HG03103 (cell line): ENCODE measurements around the gene RBMXL3.
"Not testable (repeated sequence)": the region's sequence is repeated elsewhere in the genome, so short reads cannot be mapped to it uniquely, and the experiment has no call there.

Experiments
- ATAC-seq: cut with Tn5 transposase; IDR thresholded peaks from one replicate; pipeline ENCODE4 v1.9.1; 2021; ENCODE audit warnings: low read depth; ENCODE audit not compliant: unreplicated experiment

The RBMXL3 gene

GRCh38 chrX:115189110-115189509 is at the start of gene RBMXL3:
Gene RBMXL3 (plus strand): TSS chrX:115189410. CDS start chrX:115189442, 32 bp downstream.
- ATAC-seq, result no peak

DNA sequence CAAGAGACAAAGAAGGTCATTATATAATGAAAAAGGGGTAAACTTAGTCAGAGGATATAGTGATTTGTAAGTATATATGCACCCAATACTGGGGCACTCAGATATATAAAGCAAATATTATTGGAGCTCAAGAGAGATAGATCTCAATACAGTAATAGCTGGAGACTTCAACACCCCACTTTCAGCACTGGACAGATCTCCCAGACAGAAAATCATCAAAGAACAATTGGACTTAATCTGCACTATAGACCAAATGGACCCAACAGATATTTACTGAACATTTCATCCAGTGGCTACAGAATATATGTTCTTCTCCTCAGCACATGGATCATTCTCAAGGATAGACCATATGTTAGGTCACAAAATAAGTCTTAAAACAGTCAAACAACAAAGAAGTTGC is 47.2 kb upstream of the RBMXL3 start:
- ATAC-seq, result no peak

GRCh38 chrX:115147220-115147619 is 42.0 kb upstream of the RBMXL3 start:
- ATAC-seq, result no peak

DNA sequence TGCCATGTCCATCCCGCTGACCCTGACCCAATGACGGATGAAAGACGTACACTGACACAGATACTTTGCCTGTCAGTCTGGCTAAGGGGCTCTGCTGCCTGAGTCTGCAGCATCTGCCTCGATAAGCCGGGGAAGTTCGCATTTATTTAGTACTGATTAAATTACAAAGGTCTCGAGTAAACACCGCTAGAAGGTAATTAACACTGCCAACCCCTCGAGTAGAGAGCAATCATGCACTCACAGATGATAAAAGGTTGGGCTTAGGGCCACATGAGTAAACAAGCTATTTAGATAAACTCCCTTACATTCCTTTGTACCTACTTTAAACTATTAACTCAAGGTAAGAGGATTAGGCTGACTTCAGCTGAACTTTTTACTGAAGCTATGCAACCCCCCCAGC is 16.0 kb upstream of the RBMXL3 start:
- ATAC-seq, result no peak

GRCh38 chrX:115174548-115174947 is 14.7 kb upstream of the RBMXL3 start:
- ATAC-seq, result no peak

GRCh38 chrX:115177932-115178331 is 11.3 kb upstream of the RBMXL3 start:
- no peak for ATAC-seq

- ATAC-seq, result no peak
These were observed 10.7 kb upstream of the RBMXL3 start for GRCh38 chrX:115178473-115178872.

- ATAC-seq, result no peak
These were observed 5.2 kb upstream of the RBMXL3 start for GRCh38 chrX:115183980-115184379.

GRCh38 chrX:115189646-115190635 is 731 bp downstream of the RBMXL3 start:
- ATAC-seq, result no peak

GRCh38 chrX:115190636-115191489 is 1.7 kb downstream of the RBMXL3 start:
- ATAC-seq, result no peak

DNA sequence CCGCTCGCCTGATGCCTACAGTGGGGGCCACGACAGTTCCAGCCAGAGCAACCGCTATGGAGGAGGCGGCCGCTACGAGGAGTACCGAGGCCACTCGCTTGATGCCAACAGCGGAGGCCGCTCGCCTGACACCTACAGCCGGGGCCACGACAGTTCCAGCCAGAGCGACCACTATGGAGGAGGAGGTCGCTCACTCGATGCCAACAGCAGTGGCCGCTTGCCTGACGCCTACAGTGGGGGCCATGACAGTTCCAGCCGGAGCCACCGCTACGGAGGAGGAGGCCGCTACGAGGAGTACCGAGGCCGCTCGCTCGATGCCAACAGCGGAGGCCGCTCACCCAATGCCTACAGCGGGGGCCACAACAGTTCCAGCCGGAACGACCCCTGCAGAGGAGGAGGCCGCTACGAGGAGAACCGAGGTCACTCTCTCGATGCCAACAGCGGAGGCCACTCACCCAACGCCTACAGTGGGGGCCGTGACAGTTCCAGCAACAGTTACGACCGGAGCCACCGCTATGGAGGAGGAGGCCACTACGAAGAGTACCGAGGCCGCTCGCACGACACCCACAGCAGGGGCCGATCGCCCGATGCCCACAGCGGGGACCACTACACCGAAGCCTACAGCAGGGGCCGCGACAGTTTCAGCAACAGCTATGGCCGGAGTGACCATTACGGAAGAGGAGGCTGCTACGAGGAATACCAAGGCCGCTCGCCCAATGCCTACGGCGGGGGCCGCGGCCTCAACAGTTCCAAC is 2.5 kb downstream of the RBMXL3 start:
- no peak for ATAC-seq

- no peak for ATAC-seq
These were observed 3.1 kb downstream of the RBMXL3 start for GRCh38 chrX:115192244-115192700.

GRCh38 chrX:115204040-115204439 is 14.8 kb downstream of the RBMXL3 start:
- no peak for ATAC-seq

DNA sequence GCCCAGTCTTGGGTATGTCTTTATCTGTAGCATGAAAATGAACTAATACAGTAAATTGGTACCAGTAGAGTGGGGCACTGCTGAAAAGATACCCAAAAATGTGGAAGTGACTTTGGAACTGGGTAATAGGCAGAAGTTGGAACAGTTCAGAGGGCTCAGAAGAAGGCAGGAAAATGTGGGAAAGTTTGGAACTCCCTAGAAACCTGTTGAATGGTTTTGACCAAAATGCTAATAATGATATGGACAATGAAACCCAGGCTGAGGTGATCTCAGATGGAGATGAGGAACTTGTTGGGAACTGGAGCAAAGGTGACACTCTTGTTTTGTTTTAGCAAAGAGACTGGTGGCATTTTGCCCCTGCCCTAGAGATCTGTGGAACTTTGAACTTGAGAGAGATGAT is 20.3 kb downstream of the RBMXL3 start:
- not testable (repeated sequence) for ATAC-seq

GRCh38 chrX:115214151-115214550 is 24.9 kb downstream of the RBMXL3 start:
- no peak for ATAC-seq

- ATAC-seq, result no peak
These were observed 25.4 kb downstream of the RBMXL3 start for GRCh38 chrX:115214605-115215004.

DNA sequence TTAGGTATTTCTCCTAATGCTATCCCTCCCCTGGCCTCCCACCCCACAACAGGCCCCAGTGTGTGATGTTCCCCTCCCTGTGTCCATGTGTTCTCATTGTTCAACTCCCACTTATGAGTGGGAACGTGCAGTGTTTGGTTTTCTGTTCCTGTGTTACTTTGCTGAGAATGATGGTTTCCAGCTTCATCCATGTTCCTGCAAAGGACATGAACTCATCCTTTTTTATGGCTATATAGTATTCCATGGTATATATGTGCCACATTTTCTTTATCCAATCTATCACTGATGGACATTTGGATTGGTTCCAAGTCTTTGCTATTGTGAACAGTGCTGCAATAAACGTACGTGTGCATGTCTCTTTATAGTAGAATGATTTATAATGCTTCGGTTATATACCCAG is 28.1 kb downstream of the RBMXL3 start:
- ATAC-seq, result not testable (repeated sequence)

GRCh38 chrX:115226929-115227328 is 37.7 kb downstream of the RBMXL3 start:
- ATAC-seq, result no peak

GRCh38 chrX:115229337-115230003 is 40.3 kb downstream of the RBMXL3 start:
- ATAC-seq, result no peak

DNA sequence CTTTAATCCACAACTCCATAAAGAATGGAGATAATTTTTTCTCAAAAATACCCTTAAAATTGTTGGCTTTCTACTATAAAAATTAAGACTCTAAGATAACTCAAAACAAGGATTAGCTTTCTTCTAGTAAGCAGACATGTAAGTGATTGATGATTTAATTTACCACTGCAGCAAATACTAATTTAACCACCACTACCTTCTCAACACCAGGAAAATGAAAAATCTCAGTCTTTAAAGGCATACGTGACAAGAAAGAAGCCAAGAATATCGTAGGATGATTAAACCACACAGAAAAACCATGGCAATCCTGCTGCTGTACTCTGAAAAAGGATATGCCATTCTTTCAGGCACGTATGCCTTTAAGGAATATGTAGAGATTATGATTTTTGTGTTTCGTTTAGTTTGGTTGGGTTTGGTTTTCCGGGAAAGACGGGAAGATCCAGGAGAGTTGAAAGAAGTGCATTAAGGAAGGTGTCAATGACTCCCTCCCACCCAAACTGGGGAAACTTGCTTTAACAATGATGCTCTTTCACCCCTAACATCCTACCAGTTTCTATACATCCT is 43.8 kb downstream of the RBMXL3 start:
- no peak for ATAC-seq
